Osteoblast (primary cell): ENCODE results near the gene GRID1. TPM values are rescaled to one million over a fixed set of nuclear protein-coding genes. Genes with fewer than 3 reads are reported as not detected.

ENCODE experiments used
- DNase-seq: peaks from one replicate; pipeline ENCODE4 v3.0.0; 2011; ENCODE audit warnings: low spot score, mixed read lengths; ENCODE audit not compliant: insufficient read length; ENCODE audit errors: missing footprints
- H2AFZ ChIP-seq: 2 replicates; pipeline ENCODE4 v1.6.0; 2011; ENCODE audit warnings: mild to moderate bottlenecking, low read length
- H3K27ac ChIP-seq: 2 replicates; pipeline ENCODE4 v1.5.1; 2011; ENCODE audit warnings: mild to moderate bottlenecking, low read depth, low read length, moderate library complexity
- H3K27me3 ChIP-seq: 2 replicates; pipeline ENCODE4 v1.6.0; 2012; ENCODE audit warnings: mild to moderate bottlenecking, control low read depth, inconsistent platforms, low read length, moderate library complexity; ENCODE audit not compliant: insufficient read depth
- H3K36me3 ChIP-seq: 2 replicates; pipeline ENCODE4 v1.5.1; 2011; ENCODE audit warnings: mild to moderate bottlenecking, low read length, control low read depth, moderate library complexity; ENCODE audit not compliant: insufficient read depth
- H3K4me1 ChIP-seq: 2 replicates; pipeline ENCODE4 v1.5.1; 2011; ENCODE audit warnings: mild to moderate bottlenecking, low read length, control low read depth, moderate library complexity; ENCODE audit not compliant: insufficient read depth
- H3K4me2 ChIP-seq: 2 replicates; pipeline ENCODE4 v1.6.0; 2011; ENCODE audit warnings: mild to moderate bottlenecking, low read length; ENCODE audit not compliant: insufficient read depth
- H3K4me3 ChIP-seq: fragments of 200-600 bp; sonication (generic); 3 replicates; pipeline ENCODE4 v1.5.1; 2012; ENCODE audit warnings: mild to moderate bottlenecking, low read length, inconsistent platforms; ENCODE audit not compliant: insufficient read depth
- H3K79me2 ChIP-seq: 2 replicates; pipeline ENCODE4 v1.6.0; 2012; ENCODE audit warnings: mild to moderate bottlenecking, low read length, control low read depth, inconsistent platforms; ENCODE audit not compliant: insufficient read depth
- H3K9me3 ChIP-seq: 2 replicates; pipeline ENCODE4 v1.5.1; 2011; ENCODE audit warnings: low read depth, low read length, control low read depth
- H4K20me1 ChIP-seq: 2 replicates; pipeline ENCODE4 v1.6.0; 2012; ENCODE audit warnings: mild to moderate bottlenecking, low read length, control low read depth; ENCODE audit not compliant: insufficient read depth
- total RNA-seq: library from RNA; depleted of rRNA; stranded (reverse); fragments of >200 nt; gene quantifications from 2 replicates; pipeline ENCODE4 v1.2.3, GENCODE V29; 2012
- TF ChIP-seq, protein P1 (sequence below): IDR thresholded peaks from 2 replicates; pipeline ENCODE4 v1.5.1; 2011; ENCODE audit warnings: mild to moderate bottlenecking, low read depth, low read length, moderate library complexity; ENCODE audit errors: extremely low read depth

The GRID1 gene
- total RNA-seq, 1 donor = not detected

DNA sequence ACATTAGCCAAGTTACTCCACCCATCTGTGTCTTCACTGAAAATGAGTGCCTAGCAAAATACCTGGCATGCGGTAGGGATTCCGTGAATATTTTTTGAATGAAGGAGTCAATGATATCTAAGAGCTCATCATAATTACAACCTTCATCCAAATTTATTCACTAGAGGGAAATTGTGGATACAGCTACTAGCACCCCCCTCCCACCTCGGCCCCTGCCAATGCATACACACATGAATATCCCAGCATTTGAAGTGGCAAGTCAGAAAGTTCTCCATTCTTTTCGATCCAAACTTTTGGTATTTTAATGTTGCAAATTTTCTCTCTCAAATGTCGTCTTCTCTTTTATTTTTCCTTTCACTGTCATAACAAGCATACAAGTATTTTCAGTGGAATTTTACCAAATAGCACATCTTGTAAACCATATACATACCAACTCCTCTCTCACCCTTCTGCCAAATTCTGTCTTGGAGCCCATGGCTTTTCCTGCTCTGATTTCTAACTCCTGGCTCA lies 164.3 kb downstream of the GRID1 start:
- H3K9me3 ChIP-seq = no peaks in the 10 kb centered on the region
- H3K27me3 ChIP-seq = no peaks in the 10 kb centered on the region
- DNase-seq = no peak

DNA sequence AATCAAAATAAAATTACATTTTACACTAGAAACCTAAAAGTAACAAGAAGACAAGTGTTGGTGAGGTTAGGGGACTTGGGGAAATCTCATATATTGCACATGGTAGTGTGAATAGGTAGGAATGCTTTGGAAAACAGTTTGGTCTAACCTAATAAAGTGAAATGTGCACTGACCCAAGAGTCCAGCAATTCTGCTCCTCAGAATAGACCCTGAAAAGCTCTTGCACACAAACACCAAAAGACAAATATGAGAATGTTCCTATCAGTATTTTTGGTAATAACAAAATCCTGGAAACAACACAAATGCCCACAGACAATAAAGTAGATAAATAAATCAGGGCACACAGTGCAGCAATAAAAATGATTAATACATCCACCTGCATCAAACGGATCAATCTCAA lies 165.7 kb downstream of the GRID1 start:
- Histone ChIP-seq H3K4me3 (no peak overlapping the region), H2AFZ (no peak overlapping the region), H3K4me2 (no peak overlapping the region), H3K79me2 (no peaks in the 10 kb centered on the region), H3K36me3 (no peaks in the 10 kb centered on the region), H3K9me3 (no peaks in the 10 kb centered on the region), H3K27me3 (no peaks in the 10 kb centered on the region), H4K20me1 (no peaks in the 10 kb centered on the region), H3K27ac (no peak overlapping the region), H3K4me1 (no peaks in the 10 kb centered on the region)
- no peak for DNase-seq
- TF ChIP-seq, protein P1, sequence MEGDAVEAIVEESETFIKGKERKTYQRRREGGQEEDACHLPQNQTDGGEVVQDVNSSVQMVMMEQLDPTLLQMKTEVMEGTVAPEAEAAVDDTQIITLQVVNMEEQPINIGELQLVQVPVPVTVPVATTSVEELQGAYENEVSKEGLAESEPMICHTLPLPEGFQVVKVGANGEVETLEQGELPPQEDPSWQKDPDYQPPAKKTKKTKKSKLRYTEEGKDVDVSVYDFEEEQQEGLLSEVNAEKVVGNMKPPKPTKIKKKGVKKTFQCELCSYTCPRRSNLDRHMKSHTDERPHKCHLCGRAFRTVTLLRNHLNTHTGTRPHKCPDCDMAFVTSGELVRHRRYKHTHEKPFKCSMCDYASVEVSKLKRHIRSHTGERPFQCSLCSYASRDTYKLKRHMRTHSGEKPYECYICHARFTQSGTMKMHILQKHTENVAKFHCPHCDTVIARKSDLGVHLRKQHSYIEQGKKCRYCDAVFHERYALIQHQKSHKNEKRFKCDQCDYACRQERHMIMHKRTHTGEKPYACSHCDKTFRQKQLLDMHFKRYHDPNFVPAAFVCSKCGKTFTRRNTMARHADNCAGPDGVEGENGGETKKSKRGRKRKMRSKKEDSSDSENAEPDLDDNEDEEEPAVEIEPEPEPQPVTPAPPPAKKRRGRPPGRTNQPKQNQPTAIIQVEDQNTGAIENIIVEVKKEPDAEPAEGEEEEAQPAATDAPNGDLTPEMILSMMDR = no peak

More for the DNA sequence above, 164.3 kb downstream of the GRID1 start:
- Histone ChIP-seq H3K4me2 (no peak overlapping the region), H3K36me3 (no peaks in the 10 kb centered on the region), H3K27ac (no peak overlapping the region), H2AFZ (no peak overlapping the region), H4K20me1 (no peaks in the 10 kb centered on the region), H3K79me2 (no peaks in the 10 kb centered on the region), H3K4me1 (no peaks in the 10 kb centered on the region), H3K4me3 (no peak overlapping the region)
- TF ChIP-seq, protein P1 = no peak

DNA sequence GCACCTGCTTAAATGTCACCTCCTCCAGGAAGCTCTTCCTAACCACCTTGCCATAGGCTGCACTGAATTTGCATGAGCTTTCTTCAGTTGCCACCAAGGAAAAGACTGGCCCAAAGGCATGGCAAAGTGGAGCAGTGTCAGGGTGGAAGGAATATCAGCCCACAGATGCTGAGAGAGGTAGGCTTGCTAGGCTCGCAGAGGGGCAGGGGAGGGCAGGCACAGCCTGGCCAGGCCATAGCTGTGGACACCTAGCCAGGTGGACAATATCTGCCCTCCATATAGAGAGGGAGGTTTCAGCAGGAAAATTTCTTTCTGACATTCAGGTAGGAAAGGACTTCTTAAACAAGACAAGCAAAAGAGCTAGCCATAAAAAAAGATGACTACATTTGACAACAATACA lies 166.3 kb downstream of the GRID1 start:
- H4K20me1 ChIP-seq = no peaks in the 10 kb centered on the region
- TF ChIP-seq, protein P1 = no peak
- H3K79me2 ChIP-seq = no peaks in the 10 kb centered on the region
- H3K9me3 ChIP-seq = no peaks in the 10 kb centered on the region
- no peak overlapping the region for H3K4me2 ChIP-seq
- no peak overlapping the region for H3K4me3 ChIP-seq
- no peak for DNase-seq
- no peaks in the 10 kb centered on the region for H3K36me3 ChIP-seq
- H3K27ac ChIP-seq = no peak overlapping the region
- H3K4me1 ChIP-seq = no peaks in the 10 kb centered on the region
- H3K27me3 ChIP-seq = no peaks in the 10 kb centered on the region
- no peak overlapping the region for H2AFZ ChIP-seq

DNA sequence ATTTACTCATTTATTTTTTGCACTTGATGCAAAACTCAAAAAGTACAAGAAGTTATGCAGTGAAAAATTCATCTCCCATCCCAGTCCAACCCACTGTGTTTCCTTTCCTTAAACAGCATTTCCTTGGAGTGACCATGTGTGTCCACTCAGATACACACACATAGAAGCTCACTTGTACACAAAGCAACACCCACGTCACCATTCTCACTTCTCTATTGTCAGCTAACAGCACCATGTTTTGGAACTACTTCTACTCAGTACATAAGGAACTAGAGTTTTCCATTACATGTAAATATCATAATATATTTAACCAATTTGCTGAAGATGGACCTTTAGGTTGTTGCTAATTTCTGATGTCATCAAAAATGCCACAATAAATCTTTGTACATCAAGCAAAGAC lies 167.6 kb downstream of the GRID1 start:
- H3K27me3 ChIP-seq = no peaks in the 10 kb centered on the region
- no peaks in the 10 kb centered on the region for H3K9me3 ChIP-seq
- no peaks in the 10 kb centered on the region for H4K20me1 ChIP-seq
- no peaks in the 10 kb centered on the region for H3K4me1 ChIP-seq
- H3K4me3 ChIP-seq = no peak overlapping the region
- no peak for DNase-seq
- no peaks in the 10 kb centered on the region for H3K79me2 ChIP-seq
- TF ChIP-seq, protein P1 = no peak
- no peaks in the 10 kb centered on the region for H3K36me3 ChIP-seq
- H3K4me2 ChIP-seq = no peak overlapping the region
- no peak overlapping the region for H2AFZ ChIP-seq
- H3K27ac ChIP-seq = no peak overlapping the region
